ENCODE data around the gene TRIM75. TPM values are rescaled to one million over a fixed set of nuclear protein-coding genes. Genes with fewer than 3 reads are reported as not detected.

The TRIM75 gene
- polyA plus RNA-seq, 1 of the 3 experiments (the other 2 are of a cell fraction): not detected

- no peaks in the 10 kb centered on the region for H3F3A ChIP-seq (replicated peaks; ENCODE audit: insufficient read depth)
- no peaks in the 10 kb centered on the region for H3K9me2 ChIP-seq
- H3K4me1 ChIP-seq (ENCODE audit: control insufficient read depth in 1 of 2, insufficient read depth in 2 of 2, low read depth in 1 of 2, low read length in 1 of 2): no peaks in the 10 kb centered on the region
- no peak for TF ChIP-seq NRF1 (IDR thresholded peaks at IDR 0.05; ENCODE audit: low read depth, low read length)
- no peak for TF ChIP-seq TCF12 (IDR thresholded peaks at IDR 0.05)
- TF ChIP-seq PBX3 (IDR thresholded peaks at IDR 0.05): no peak
- no peak for TF ChIP-seq JUND (IDR thresholded peaks at IDR 0.05)
- no peak for TF ChIP-seq MEF2A (IDR thresholded peaks at IDR 0.05; ENCODE audit: borderline replicate concordance, low read depth)
- no peak for TF ChIP-seq IRF3 (IDR thresholded peaks at IDR 0.05; ENCODE audit: low read depth, low read length)
- TF ChIP-seq NFIC (IDR thresholded peaks at IDR 0.05; ENCODE audit: borderline replicate concordance): no peak
- no peak for TF ChIP-seq GATA2 (CRISPR knock-in tag; IDR thresholded peaks at IDR 0.05)
- TF ChIP-seq FOSL2 (IDR thresholded peaks at IDR 0.05; ENCODE audit: borderline replicate concordance, low read depth): no peak
- TF ChIP-seq FOXM1 (IDR thresholded peaks at IDR 0.05; ENCODE audit: low read depth): no peak
- TF ChIP-seq MAX (IDR thresholded peaks at IDR 0.05; ENCODE audit: low read depth): no peak
- no peak for TF ChIP-seq RXRA (IDR thresholded peaks at IDR 0.05; ENCODE audit: borderline replicate concordance, low read depth)
- no peak for TF ChIP-seq RFX5 (IDR thresholded peaks at IDR 0.05; ENCODE audit: low read length)
- no peak for TF ChIP-seq REST (IDR thresholded peaks at IDR 0.05; ENCODE audit: low read depth, low read length)
- no peak overlapping the region for H3K4me2 ChIP-seq
- no peaks in the 10 kb centered on the region for H3K36me3 ChIP-seq (replicated peaks in 1 of 2; ENCODE audit: control insufficient read depth in 1 of 2, insufficient read depth in 2 of 2, low read length in 1 of 2)
- H3K79me2 ChIP-seq (ENCODE audit: insufficient read depth): no peaks in the 10 kb centered on the region
- CTCF ChIA-PET: no interaction called here
- 21% methylated on average over 2 of the region's 2 CpGs for WGBS (ENCODE audit: low lambda C conversion rate)
- no peaks in the 10 kb centered on the region for H4K20me1 ChIP-seq (ENCODE audit: insufficient read depth)
- peaks cover 25% of the 10 kb centered on the region for H3K27me3 ChIP-seq (ENCODE audit: insufficient read depth)
- no peak overlapping the region for H3K9ac ChIP-seq
- H2AFZ ChIP-seq (ENCODE audit: low read depth): no peak overlapping the region
- POLR2A ChIA-PET: no interaction called here
- no peak overlapping the region for H3K4me3 ChIP-seq (ENCODE audit: low read depth in 2 of 2, low read length in 1 of 2)
- no peak for DNase-seq
- H3K27ac ChIP-seq (ENCODE audit: low read depth in 2 of 2, low read length in 1 of 2): no peak overlapping the region
- H3K9me3 ChIP-seq: no peaks in the 10 kb centered on the region
Measured at GRCh38 chr4:165010487-165010886, 43.2 kb upstream of the TRIM75 start.

Data from SK-N-SH (cell line).